ENCODE data around the gene PTCSC3. TPM values are rescaled to one million over a fixed set of nuclear protein-coding genes. Genes with fewer than 3 reads are reported as not detected.

Gene PTCSC3
- not detected in 2 replicates for total RNA-seq

GRCh38 chr14:36176524-36176923, at the start of gene PTCSC3:
PTCSC3 (minus strand) TSS chr14:36176722.

Other genes with a start within 250 kb of the PTCSC3 start
- 4.7 and 7.2 TPM in 2 replicates for gene MBIP, start 143.9 kb upstream of the PTCSC3 start, total RNA-seq